ENCODE data around the gene RNF144B. TPM values are rescaled to one million over a fixed set of nuclear protein-coding genes. Genes with fewer than 3 reads are reported as not detected.
A peak's percentile ranks its signal among the peaks of the same experiment; 100 is the strongest.

RNF144B gene
- total RNA-seq, 1 donor from 2014 or later: 7.2 TPM

GRCh38 chr6:18444111-18444510 lies 57.0 kb downstream of the RNF144B start:
- no peaks in the 10 kb centered on the region for H3K27me3 ChIP-seq (ENCODE audit: insufficient read depth, low read length)
- H3K4me1 ChIP-seq (ENCODE audit: insufficient read depth, low read length): no peaks in the 10 kb centered on the region
- H3K4me3 ChIP-seq (ENCODE audit: insufficient read depth, low read depth, low read length): no peak overlapping the region
- no peak overlapping the region for H3K27ac Mint-ChIP-seq (ENCODE audit: unreplicated experiment)
- H3K9ac ChIP-seq (ENCODE audit: low read length): no peak overlapping the region
- no peaks in the 10 kb centered on the region for H3K36me3 Mint-ChIP-seq (ENCODE audit: low read depth, unreplicated experiment)
- H3K4me1 Mint-ChIP-seq (ENCODE audit: low read depth, unreplicated experiment): no peaks in the 10 kb centered on the region
- no peaks in the 10 kb centered on the region for H3K9me3 ChIP-seq (ENCODE audit: insufficient read depth, low read depth, low read length)
- no peaks in the 10 kb centered on the region for H3K79me2 ChIP-seq (ENCODE audit: insufficient read depth, low read length)
- no peaks in the 10 kb centered on the region for H3K36me3 ChIP-seq (ENCODE audit: insufficient read depth, low read length)
- TF ChIP-seq EZH2 (IDR thresholded peaks at IDR 0.05; ENCODE audit: insufficient read depth, low read length) (no peak), CTCF (IDR thresholded peaks at IDR 0.05; ENCODE audit: insufficient read depth, low read depth, low read length) (no peak)
- H3K9me3 Mint-ChIP-seq (ENCODE audit: unreplicated experiment): no peaks in the 10 kb centered on the region
- DNase-seq (ENCODE audit: low read depth) (peak; percentile 48), FAIRE-seq (no peak)
- no peaks in the 10 kb centered on the region for H3K27me3 Mint-ChIP-seq (ENCODE audit: low read depth, unreplicated experiment)
- no peaks in the 10 kb centered on the region for H4K20me1 ChIP-seq (ENCODE audit: insufficient read depth, low read length)
- no peak overlapping the region for H3K27ac ChIP-seq (ENCODE audit: low read depth, low read length)
- no peak overlapping the region for H2AFZ ChIP-seq (ENCODE audit: low read depth, low read length)
- H3K4me3 Mint-ChIP-seq (ENCODE audit: unreplicated experiment): no peak overlapping the region
- H3K4me2 ChIP-seq (ENCODE audit: low read length): no peak overlapping the region

GRCh38 chr6:18445228-18445627 lies 58.1 kb downstream of the RNF144B start:
- FAIRE-seq: no peak
- H3K4me2 ChIP-seq (ENCODE audit: low read length): no peak overlapping the region

More at GRCh38 chr6:18445228-18445627, 58.1 kb downstream of the RNF144B start:
- no peaks in the 10 kb centered on the region for H3K4me1 Mint-ChIP-seq (ENCODE audit: low read depth, unreplicated experiment)
- no peak for DNase-seq (ENCODE audit: low read depth)
- no peaks in the 10 kb centered on the region for H3K36me3 ChIP-seq (ENCODE audit: insufficient read depth, low read length)
- H3K4me3 ChIP-seq (ENCODE audit: insufficient read depth, low read depth, low read length): no peak overlapping the region
- H3K4me1 ChIP-seq (ENCODE audit: insufficient read depth, low read length): no peaks in the 10 kb centered on the region
- H3K79me2 ChIP-seq (ENCODE audit: insufficient read depth, low read length): no peaks in the 10 kb centered on the region
- no peak overlapping the region for H2AFZ ChIP-seq (ENCODE audit: low read depth, low read length)
- TF ChIP-seq EZH2 (IDR thresholded peaks at IDR 0.05; ENCODE audit: insufficient read depth, low read length) (no peak), CTCF (IDR thresholded peaks at IDR 0.05; ENCODE audit: insufficient read depth, low read depth, low read length) (no peak)
- H3K27me3 Mint-ChIP-seq (ENCODE audit: low read depth, unreplicated experiment): no peaks in the 10 kb centered on the region
- no peak overlapping the region for H3K27ac Mint-ChIP-seq (ENCODE audit: unreplicated experiment)
- no peaks in the 10 kb centered on the region for H4K20me1 ChIP-seq (ENCODE audit: insufficient read depth, low read length)
- H3K36me3 Mint-ChIP-seq (ENCODE audit: low read depth, unreplicated experiment): no peaks in the 10 kb centered on the region
- H3K4me3 Mint-ChIP-seq (ENCODE audit: unreplicated experiment): no peak overlapping the region
- H3K27ac ChIP-seq (ENCODE audit: low read depth, low read length): no peak overlapping the region
- H3K27me3 ChIP-seq (ENCODE audit: insufficient read depth, low read length): no peaks in the 10 kb centered on the region
- no peak overlapping the region for H3K9ac ChIP-seq (ENCODE audit: low read length)
- no peaks in the 10 kb centered on the region for H3K9me3 ChIP-seq (ENCODE audit: insufficient read depth, low read depth, low read length)
- no peaks in the 10 kb centered on the region for H3K9me3 Mint-ChIP-seq (ENCODE audit: unreplicated experiment)

Measured in astrocyte (in vitro differentiated cells and primary cell).